Liver (tissue), 3 donors: Measurements from ENCODE around the gene PTPRD.

Experiments used
- EGR1 ChIP-seq, 2 donors: IDR thresholded peaks; 2 replicates each; pipeline ENCODE4 v1.6.1; 2016 to 2018; ENCODE audit warnings: antibody characterized with exemption in 2 of 2, low read depth in 2 of 2
- FOXA1 ChIP-seq: IDR thresholded peaks from 2 replicates; pipeline ENCODE4 v1.6.1; 2016; ENCODE audit warnings: antibody characterized with exemption
- JUND ChIP-seq, 2 donors: IDR thresholded peaks; 2 replicates each; pipeline ENCODE4 v1.6.1; 2016; ENCODE audit warnings: antibody characterized with exemption in 2 of 2
- RAD21 ChIP-seq, 2 donors: IDR thresholded peaks; 2 replicates each; pipeline ENCODE4 v1.6.1; 2016; ENCODE audit warnings: antibody characterized with exemption in 2 of 2, mild to moderate bottlenecking in 2 of 2
- SP1 ChIP-seq: IDR thresholded peaks from 2 replicates; pipeline ENCODE4 v1.6.1; 2018; ENCODE audit warnings: antibody characterized with exemption, mild to moderate bottlenecking
- TAF1 ChIP-seq: conservative IDR thresholded peaks from 2 replicates; pipeline ENCODE4 v1.6.1; 2016; ENCODE audit warnings: antibody characterized with exemption, mild to moderate bottlenecking
- YY1 ChIP-seq: IDR thresholded peaks from 2 replicates; pipeline ENCODE4 v1.6.1; 2016; ENCODE audit warnings: antibody characterized with exemption, mild to moderate bottlenecking
- TF ChIP-seq, protein P1 (sequence below): fragments of 150-350 bp; IDR thresholded peaks from 2 replicates; pipeline ENCODE4 v1.5.1; 2017; ENCODE audit warnings: improper control_type of control experiment, low read depth, low read length; ENCODE audit not compliant: missing input control
- TF ChIP-seq, protein P2 (sequence below): IDR thresholded peaks from 2 replicates; pipeline ENCODE4 v1.6.1; 2016; ENCODE audit warnings: antibody characterized with exemption, mild to moderate bottlenecking
- TF ChIP-seq, protein P3 (sequence below): IDR thresholded peaks from 2 replicates; pipeline ENCODE4 v1.6.1; 2016; ENCODE audit warnings: antibody characterized with exemption
- TF ChIP-seq, protein P4 (sequence below): IDR thresholded peaks from 2 replicates; pipeline ENCODE4 v1.6.1; 2016; ENCODE audit warnings: antibody characterized with exemption
- TF ChIP-seq, protein P5 (sequence below): IDR thresholded peaks from 2 replicates; pipeline ENCODE4 v1.6.1; 2016; ENCODE audit warnings: antibody characterized with exemption
- donor health status: healthy.
- donor health status: healthy.

DNA sequence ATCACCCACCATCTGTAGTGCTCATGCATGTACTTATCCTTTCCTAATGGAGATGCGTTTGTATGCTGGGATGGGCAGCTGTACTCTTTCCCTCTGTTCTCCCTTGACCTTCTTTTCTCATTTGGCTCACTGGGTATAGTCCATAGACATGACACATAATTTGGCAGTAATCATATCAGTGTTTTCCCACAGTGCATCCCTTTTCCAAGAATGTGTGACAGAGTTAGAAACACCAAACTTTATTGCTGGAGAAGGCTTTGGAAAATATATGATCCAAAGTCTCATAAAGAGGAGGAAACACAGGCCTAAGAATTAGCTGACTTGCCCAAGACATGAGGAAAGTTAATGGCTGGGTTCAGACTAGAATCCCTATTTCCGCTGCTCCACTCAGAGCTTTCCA lies 1579.8 kb downstream of the PTPRD start:
- TF ChIP-seq, protein P1, sequence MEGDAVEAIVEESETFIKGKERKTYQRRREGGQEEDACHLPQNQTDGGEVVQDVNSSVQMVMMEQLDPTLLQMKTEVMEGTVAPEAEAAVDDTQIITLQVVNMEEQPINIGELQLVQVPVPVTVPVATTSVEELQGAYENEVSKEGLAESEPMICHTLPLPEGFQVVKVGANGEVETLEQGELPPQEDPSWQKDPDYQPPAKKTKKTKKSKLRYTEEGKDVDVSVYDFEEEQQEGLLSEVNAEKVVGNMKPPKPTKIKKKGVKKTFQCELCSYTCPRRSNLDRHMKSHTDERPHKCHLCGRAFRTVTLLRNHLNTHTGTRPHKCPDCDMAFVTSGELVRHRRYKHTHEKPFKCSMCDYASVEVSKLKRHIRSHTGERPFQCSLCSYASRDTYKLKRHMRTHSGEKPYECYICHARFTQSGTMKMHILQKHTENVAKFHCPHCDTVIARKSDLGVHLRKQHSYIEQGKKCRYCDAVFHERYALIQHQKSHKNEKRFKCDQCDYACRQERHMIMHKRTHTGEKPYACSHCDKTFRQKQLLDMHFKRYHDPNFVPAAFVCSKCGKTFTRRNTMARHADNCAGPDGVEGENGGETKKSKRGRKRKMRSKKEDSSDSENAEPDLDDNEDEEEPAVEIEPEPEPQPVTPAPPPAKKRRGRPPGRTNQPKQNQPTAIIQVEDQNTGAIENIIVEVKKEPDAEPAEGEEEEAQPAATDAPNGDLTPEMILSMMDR: no peak
- TF ChIP-seq JUND (IDR thresholded peaks at IDR 0.05): no peak
- TF ChIP-seq FOXA1: no peak
- TF ChIP-seq, protein P2, sequence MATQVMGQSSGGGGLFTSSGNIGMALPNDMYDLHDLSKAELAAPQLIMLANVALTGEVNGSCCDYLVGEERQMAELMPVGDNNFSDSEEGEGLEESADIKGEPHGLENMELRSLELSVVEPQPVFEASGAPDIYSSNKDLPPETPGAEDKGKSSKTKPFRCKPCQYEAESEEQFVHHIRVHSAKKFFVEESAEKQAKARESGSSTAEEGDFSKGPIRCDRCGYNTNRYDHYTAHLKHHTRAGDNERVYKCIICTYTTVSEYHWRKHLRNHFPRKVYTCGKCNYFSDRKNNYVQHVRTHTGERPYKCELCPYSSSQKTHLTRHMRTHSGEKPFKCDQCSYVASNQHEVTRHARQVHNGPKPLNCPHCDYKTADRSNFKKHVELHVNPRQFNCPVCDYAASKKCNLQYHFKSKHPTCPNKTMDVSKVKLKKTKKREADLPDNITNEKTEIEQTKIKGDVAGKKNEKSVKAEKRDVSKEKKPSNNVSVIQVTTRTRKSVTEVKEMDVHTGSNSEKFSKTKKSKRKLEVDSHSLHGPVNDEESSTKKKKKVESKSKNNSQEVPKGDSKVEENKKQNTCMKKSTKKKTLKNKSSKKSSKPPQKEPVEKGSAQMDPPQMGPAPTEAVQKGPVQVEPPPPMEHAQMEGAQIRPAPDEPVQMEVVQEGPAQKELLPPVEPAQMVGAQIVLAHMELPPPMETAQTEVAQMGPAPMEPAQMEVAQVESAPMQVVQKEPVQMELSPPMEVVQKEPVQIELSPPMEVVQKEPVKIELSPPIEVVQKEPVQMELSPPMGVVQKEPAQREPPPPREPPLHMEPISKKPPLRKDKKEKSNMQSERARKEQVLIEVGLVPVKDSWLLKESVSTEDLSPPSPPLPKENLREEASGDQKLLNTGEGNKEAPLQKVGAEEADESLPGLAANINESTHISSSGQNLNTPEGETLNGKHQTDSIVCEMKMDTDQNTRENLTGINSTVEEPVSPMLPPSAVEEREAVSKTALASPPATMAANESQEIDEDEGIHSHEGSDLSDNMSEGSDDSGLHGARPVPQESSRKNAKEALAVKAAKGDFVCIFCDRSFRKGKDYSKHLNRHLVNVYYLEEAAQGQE: no peak
- TF ChIP-seq, protein P3, sequence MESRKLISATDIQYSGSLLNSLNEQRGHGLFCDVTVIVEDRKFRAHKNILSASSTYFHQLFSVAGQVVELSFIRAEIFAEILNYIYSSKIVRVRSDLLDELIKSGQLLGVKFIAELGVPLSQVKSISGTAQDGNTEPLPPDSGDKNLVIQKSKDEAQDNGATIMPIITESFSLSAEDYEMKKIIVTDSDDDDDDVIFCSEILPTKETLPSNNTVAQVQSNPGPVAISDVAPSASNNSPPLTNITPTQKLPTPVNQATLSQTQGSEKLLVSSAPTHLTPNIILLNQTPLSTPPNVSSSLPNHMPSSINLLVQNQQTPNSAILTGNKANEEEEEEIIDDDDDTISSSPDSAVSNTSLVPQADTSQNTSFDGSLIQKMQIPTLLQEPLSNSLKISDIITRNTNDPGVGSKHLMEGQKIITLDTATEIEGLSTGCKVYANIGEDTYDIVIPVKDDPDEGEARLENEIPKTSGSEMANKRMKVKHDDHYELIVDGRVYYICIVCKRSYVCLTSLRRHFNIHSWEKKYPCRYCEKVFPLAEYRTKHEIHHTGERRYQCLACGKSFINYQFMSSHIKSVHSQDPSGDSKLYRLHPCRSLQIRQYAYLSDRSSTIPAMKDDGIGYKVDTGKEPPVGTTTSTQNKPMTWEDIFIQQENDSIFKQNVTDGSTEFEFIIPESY: no peak
- TF ChIP-seq, protein P4, sequence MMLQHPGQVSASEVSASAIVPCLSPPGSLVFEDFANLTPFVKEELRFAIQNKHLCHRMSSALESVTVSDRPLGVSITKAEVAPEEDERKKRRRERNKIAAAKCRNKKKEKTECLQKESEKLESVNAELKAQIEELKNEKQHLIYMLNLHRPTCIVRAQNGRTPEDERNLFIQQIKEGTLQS: no peak
- TF ChIP-seq RAD21 (IDR thresholded peaks at IDR 0.05): no peak
- no peak for TF ChIP-seq EGR1 (IDR thresholded peaks at IDR 0.05; ENCODE audit: low read depth in 2 of 2)
- TF ChIP-seq, protein P5, sequence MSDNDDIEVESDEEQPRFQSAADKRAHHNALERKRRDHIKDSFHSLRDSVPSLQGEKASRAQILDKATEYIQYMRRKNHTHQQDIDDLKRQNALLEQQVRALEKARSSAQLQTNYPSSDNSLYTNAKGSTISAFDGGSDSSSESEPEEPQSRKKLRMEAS: no peak
- TF ChIP-seq TAF1: no peak
- TF ChIP-seq SP1: no peak
- TF ChIP-seq YY1: no peak
